ENCODE measurements around the gene FNBP1L.
"Not testable (repeated sequence)": the region's sequence is repeated elsewhere in the genome, so short reads cannot be mapped to it uniquely, and the experiment has no call there.

FNBP1L gene

GRCh38 chr1:93446837-93447451 lies 974 bp upstream of the FNBP1L start:
- peak; percentile 97 for DNase-seq

- DNase-seq: peak; percentile 67
Measured at GRCh38 chr1:93448292-93448982, 519 bp downstream of the FNBP1L start.

GRCh38 chr1:93448983-93449804 lies 1.3 kb downstream of the FNBP1L start:
- peak; percentile 55 for DNase-seq

- DNase-seq: no peak
Measured at GRCh38 chr1:93450321-93450720, 2.4 kb downstream of the FNBP1L start.

- no peak for DNase-seq
Measured at GRCh38 chr1:93453911-93454310, 6.0 kb downstream of the FNBP1L start.

GRCh38 chr1:93459126-93459525 lies 11.2 kb downstream of the FNBP1L start:
- no peak for DNase-seq

GRCh38 chr1:93461236-93461635 lies 13.3 kb downstream of the FNBP1L start:
- DNase-seq: no peak

- no peak for DNase-seq
Measured at GRCh38 chr1:93463960-93464359, 16.0 kb downstream of the FNBP1L start.

- DNase-seq: not testable (repeated sequence)
Measured at GRCh38 chr1:93465371-93466082, 17.6 kb downstream of the FNBP1L start.

- no peak for DNase-seq
Measured at GRCh38 chr1:93467606-93468005, 19.7 kb downstream of the FNBP1L start.

GRCh38 chr1:93468662-93469061 lies 20.7 kb downstream of the FNBP1L start:
- DNase-seq: no peak

- not testable (repeated sequence) for DNase-seq
Measured at GRCh38 chr1:93469223-93469622, 21.3 kb downstream of the FNBP1L start.

- DNase-seq: no peak
Measured at GRCh38 chr1:93471284-93471683, 23.4 kb downstream of the FNBP1L start.

- DNase-seq: no peak
Measured at GRCh38 chr1:93471911-93472310, 24.0 kb downstream of the FNBP1L start.

- no peak for DNase-seq
Measured at GRCh38 chr1:93474321-93474720, 26.4 kb downstream of the FNBP1L start.

GRCh38 chr1:93475681-93476080 lies 27.8 kb downstream of the FNBP1L start:
- no peak for DNase-seq

- DNase-seq: not testable (repeated sequence)
Measured at GRCh38 chr1:93479133-93479745, 31.3 kb downstream of the FNBP1L start.

GRCh38 chr1:93481899-93482298 lies 34.0 kb downstream of the FNBP1L start:
- not testable (repeated sequence) for DNase-seq

GRCh38 chr1:93483200-93483599 lies 35.3 kb downstream of the FNBP1L start:
- DNase-seq: no peak

- DNase-seq: no peak
Measured at GRCh38 chr1:93483606-93484005, 35.7 kb downstream of the FNBP1L start.

GRCh38 chr1:93488207-93488606 lies 40.3 kb downstream of the FNBP1L start:
- DNase-seq: no peak

GRCh38 chr1:93489756-93490155 lies 41.8 kb downstream of the FNBP1L start:
- DNase-seq: no peak

- DNase-seq: no peak
Measured at GRCh38 chr1:93490357-93490756, 42.4 kb downstream of the FNBP1L start.

All from NCI-H510A (cell line).